Activated T-helper 9 cell treated with anti-CD3 and anti-CD28 coated beads, Interleukin-2, amount 50 U/mL, for 16 hours (primary cell): Measurements from ENCODE around the gene RIC1.
"Not testable (repeated sequence)": the region's sequence is repeated elsewhere in the genome, so short reads cannot be mapped to it uniquely, and the experiment has no call there.

Source experiments
- DNase-seq: peaks from one replicate; pipeline ENCODE4 v3.0.0-alpha.2; 2020; ENCODE audit warnings: low read depth

RIC1 gene

GRCh38 chr9:5628530-5629311 is at the start of gene RIC1:
TSS of gene RIC1 (plus strand) at chr9:5629107. CDS start at chr9:5629310, 203 bp downstream.
- peak; percentile 86 for DNase-seq

- DNase-seq = no peak
Measured at GRCh38 chr9:5579881-5580280, 49.0 kb upstream of the RIC1 start.

- DNase-seq = no peak
Measured at GRCh38 chr9:5580650-5581049, 48.3 kb upstream of the RIC1 start.

GRCh38 chr9:5581706-5582105 is 47.2 kb upstream of the RIC1 start:
- not testable (repeated sequence) for DNase-seq

- DNase-seq = no peak
Measured at GRCh38 chr9:5582835-5583195, 46.1 kb upstream of the RIC1 start.

GRCh38 chr9:5586391-5586802 is 42.5 kb upstream of the RIC1 start:
- no peak for DNase-seq

- peak; percentile 15 for DNase-seq
Measured at GRCh38 chr9:5587024-5587423, 41.9 kb upstream of the RIC1 start.

GRCh38 chr9:5592231-5592630 is 36.7 kb upstream of the RIC1 start:
- DNase-seq = no peak

- no peak for DNase-seq
Measured at GRCh38 chr9:5592904-5593303, 36.0 kb upstream of the RIC1 start.

GRCh38 chr9:5593904-5594303 is 35.0 kb upstream of the RIC1 start:
- no peak for DNase-seq

- no peak for DNase-seq
Measured at GRCh38 chr9:5596173-5596572, 32.7 kb upstream of the RIC1 start.

GRCh38 chr9:5608298-5609225 is 20.3 kb upstream of the RIC1 start:
- no peak for DNase-seq

GRCh38 chr9:5609226-5609596 is 19.7 kb upstream of the RIC1 start:
- DNase-seq = no peak

- no peak for DNase-seq
Measured at GRCh38 chr9:5610491-5610890, 18.4 kb upstream of the RIC1 start.

- DNase-seq = no peak
Measured at GRCh38 chr9:5611321-5612184, 17.4 kb upstream of the RIC1 start.

- no peak for DNase-seq
Measured at GRCh38 chr9:5612185-5612530, 16.7 kb upstream of the RIC1 start.

GRCh38 chr9:5614192-5614591 is 14.7 kb upstream of the RIC1 start:
- no peak for DNase-seq

- DNase-seq = no peak
Measured at GRCh38 chr9:5614985-5615384, 13.9 kb upstream of the RIC1 start.

- DNase-seq = no peak
Measured at GRCh38 chr9:5617749-5618148, 11.2 kb upstream of the RIC1 start.

GRCh38 chr9:5620494-5620893 is 8.4 kb upstream of the RIC1 start:
- no peak for DNase-seq

GRCh38 chr9:5621327-5621726 is 7.6 kb upstream of the RIC1 start:
- DNase-seq = no peak

- DNase-seq = no peak
Measured at GRCh38 chr9:5622016-5622415, 6.9 kb upstream of the RIC1 start.
